Bone marrow (tissue), 2 donors: Measurements from ENCODE around the gene SMARCD1.
"Not testable (repeated sequence)": the region's sequence is repeated elsewhere in the genome, so short reads cannot be mapped to it uniquely, and the experiment has no call there.

Experiments
- DNase-seq, 2 donors: peaks; one replicate each; lab custom pipeline; 2025; lab: John Stamatoyannopoulos, UW

The SMARCD1 gene

GRCh38 chr12:50142993-50143392 lies 57.9 kb downstream of the SMARCD1 start:
- no peak for DNase-seq

DNA sequence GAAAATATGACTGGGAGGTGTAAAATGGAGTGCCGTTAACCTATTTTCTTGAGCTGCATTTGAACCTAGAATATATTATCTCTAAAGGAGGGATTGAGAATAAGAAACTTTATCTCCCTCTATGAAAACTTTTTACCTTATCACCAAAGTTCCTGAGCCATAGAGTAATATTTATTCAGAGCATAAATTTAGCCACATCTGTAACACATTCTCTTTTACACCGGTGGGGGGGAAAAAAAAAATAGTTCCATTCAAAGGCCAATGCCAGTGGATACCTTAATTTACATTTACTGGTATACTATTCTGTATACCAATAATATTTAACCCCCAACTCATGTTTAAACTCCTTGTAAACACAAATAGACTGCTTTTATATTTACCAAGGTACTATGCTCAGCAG lies 60.3 kb downstream of the SMARCD1 start:
- no peak for DNase-seq

GRCh38 chr12:50147281-50147680 lies 62.1 kb downstream of the SMARCD1 start:
- DNase-seq, result no peak

GRCh38 chr12:50148011-50148410 lies 62.9 kb downstream of the SMARCD1 start:
- DNase-seq, result not testable (repeated sequence)

- no peak for DNase-seq
These were observed 64.2 kb downstream of the SMARCD1 start for GRCh38 chr12:50149311-50149710.
